ENCODE results near the gene C18orf63. TPM values are rescaled to one million over a fixed set of nuclear protein-coding genes. Genes with fewer than 3 reads are reported as not detected.

C18orf63 gene
- polyA plus RNA-seq, 1 donor (not counting 4 experiments of a cell fraction or from before 2014, with no cell fraction given): not detected

GRCh38 chr18:74334242-74334893 is 18.7 kb downstream of the C18orf63 start:
- H3K79me2 ChIP-seq (ENCODE audit: control insufficient read depth, insufficient read depth, low read length): no peaks in the 10 kb centered on the region
- H2AFZ ChIP-seq (ENCODE audit: control insufficient read depth, low read length): no peak overlapping the region
- H3K4me1 ChIP-seq (ENCODE audit: control insufficient read depth, extremely low read depth, insufficient read depth, low read length): no peaks in the 10 kb centered on the region
- no peaks in the 10 kb centered on the region for H3K9me3 ChIP-seq (ENCODE audit: control insufficient read depth, low read depth, low read length)
- no peak overlapping the region for H3K4me3 ChIP-seq (ENCODE audit: control insufficient read depth in 2 of 3, extremely low read depth in 1 of 3, insufficient read depth in 2 of 3, low read depth in 1 of 3, low read length in 3 of 3)
- dilution Hi-C loops (cut with MboI; ENCODE audit: extremely low pct_ligation_motif_present, low sequenced_read_pairs): no loop called here
- H3K9ac ChIP-seq (ENCODE audit: control insufficient read depth, extremely low read depth, insufficient read depth, low read length): no peak overlapping the region
- no peak overlapping the region for H3K27ac ChIP-seq (ENCODE audit: control insufficient read depth, insufficient read depth, low read length)
- DNase-seq (ENCODE audit: low read depth, low spot score): no peak
- H3K9me1 ChIP-seq (ENCODE audit: control insufficient read depth, extremely low read depth, insufficient read depth, low read length): no peaks in the 10 kb centered on the region
- H3K4me2 ChIP-seq (ENCODE audit: control insufficient read depth, extremely low read depth, insufficient read depth, low read depth, low read length): no peak overlapping the region
- no peaks in the 10 kb centered on the region for H4K20me1 ChIP-seq (ENCODE audit: control insufficient read depth, extremely low read depth, insufficient read depth, low read length)
- no peak for TF ChIP-seq EZH2 (IDR thresholded peaks at IDR 0.05; ENCODE audit: low read length)
- TF ChIP-seq CTCF (optimal IDR thresholded peaks at IDR 0.05 in 1 of 3, IDR thresholded peaks at IDR 0.05 in 1 of 3, conservative IDR thresholded peaks at IDR 0.05 in 1 of 3; ENCODE audit: extremely low read depth in 1 of 3, insufficient read depth in 2 of 3, low read length in 3 of 3): no peak
- no peak for FAIRE-seq
- H3K27me3 ChIP-seq (ENCODE audit: control insufficient read depth, extremely low read depth, insufficient read depth, low read length): no peaks in the 10 kb centered on the region
- no peaks in the 10 kb centered on the region for H3K36me3 ChIP-seq (ENCODE audit: control insufficient read depth in 2 of 2, extremely low read depth in 1 of 2, insufficient read depth in 2 of 2, low read length in 2 of 2)

GRCh38 chr18:74336656-74337055 is 21.0 kb downstream of the C18orf63 start:
- Histone ChIP-seq H3K4me2 (ENCODE audit: control insufficient read depth, extremely low read depth, insufficient read depth, low read depth, low read length) (no peak overlapping the region), H3K9me3 (ENCODE audit: control insufficient read depth, low read depth, low read length) (no peaks in the 10 kb centered on the region), H3K79me2 (ENCODE audit: control insufficient read depth, insufficient read depth, low read length) (no peaks in the 10 kb centered on the region), H3K27me3 (ENCODE audit: control insufficient read depth, extremely low read depth, insufficient read depth, low read length) (no peaks in the 10 kb centered on the region), H3K4me3 (ENCODE audit: control insufficient read depth in 2 of 3, extremely low read depth in 1 of 3, insufficient read depth in 2 of 3, low read depth in 1 of 3, low read length in 3 of 3) (no peak overlapping the region), H3K27ac (ENCODE audit: control insufficient read depth, insufficient read depth, low read length) (no peak overlapping the region), H3K36me3 (ENCODE audit: control insufficient read depth in 2 of 2, extremely low read depth in 1 of 2, insufficient read depth in 2 of 2, low read length in 2 of 2) (no peaks in the 10 kb centered on the region), H3K4me1 (ENCODE audit: control insufficient read depth, extremely low read depth, insufficient read depth, low read length) (no peaks in the 10 kb centered on the region), H3K9me1 (ENCODE audit: control insufficient read depth, extremely low read depth, insufficient read depth, low read length) (no peaks in the 10 kb centered on the region), H2AFZ (ENCODE audit: control insufficient read depth, low read length) (no peak overlapping the region), H3K9ac (ENCODE audit: control insufficient read depth, extremely low read depth, insufficient read depth, low read length) (no peak overlapping the region), H4K20me1 (ENCODE audit: control insufficient read depth, extremely low read depth, insufficient read depth, low read length) (no peaks in the 10 kb centered on the region)
- DNase-seq (ENCODE audit: low read depth, low spot score) (no peak), FAIRE-seq (no peak)
- dilution Hi-C loops (cut with MboI; ENCODE audit: extremely low pct_ligation_motif_present, low sequenced_read_pairs): no loop called here
- TF ChIP-seq EZH2 (IDR thresholded peaks at IDR 0.05; ENCODE audit: low read length) (no peak), CTCF (optimal IDR thresholded peaks at IDR 0.05 in 1 of 3, IDR thresholded peaks at IDR 0.05 in 1 of 3, conservative IDR thresholded peaks at IDR 0.05 in 1 of 3; ENCODE audit: extremely low read depth in 1 of 3, insufficient read depth in 2 of 3, low read length in 3 of 3) (no peak)

Measured in keratinocyte (primary cell).